T-helper 2 cell treated with Interferon-gamma antibody and Interleukin-4, amounts not matched to agents 100 ng/mL and 5 ng/mL, for 36 hours (primary cell): ENCODE data around the gene BTBD19. TPM values are rescaled to one million over a fixed set of nuclear protein-coding genes. Genes with fewer than 3 reads are reported as not detected.

Source experiments
- intact Hi-C: fragments of 100-400 bp; cut with micrococcal nuclease; formaldehyde crosslinking; loops from one replicate; pipeline ENCODE4 v1.15.1; 2023
- total RNA-seq: library from RNA; stranded (reverse); gene quantifications from 2 replicates; pipeline ENCODE4 v1.2.3, GENCODE V29; 2022

BTBD19 gene
- total RNA-seq, 1 donor from 2014 or later = 9.7 TPM

DNA sequence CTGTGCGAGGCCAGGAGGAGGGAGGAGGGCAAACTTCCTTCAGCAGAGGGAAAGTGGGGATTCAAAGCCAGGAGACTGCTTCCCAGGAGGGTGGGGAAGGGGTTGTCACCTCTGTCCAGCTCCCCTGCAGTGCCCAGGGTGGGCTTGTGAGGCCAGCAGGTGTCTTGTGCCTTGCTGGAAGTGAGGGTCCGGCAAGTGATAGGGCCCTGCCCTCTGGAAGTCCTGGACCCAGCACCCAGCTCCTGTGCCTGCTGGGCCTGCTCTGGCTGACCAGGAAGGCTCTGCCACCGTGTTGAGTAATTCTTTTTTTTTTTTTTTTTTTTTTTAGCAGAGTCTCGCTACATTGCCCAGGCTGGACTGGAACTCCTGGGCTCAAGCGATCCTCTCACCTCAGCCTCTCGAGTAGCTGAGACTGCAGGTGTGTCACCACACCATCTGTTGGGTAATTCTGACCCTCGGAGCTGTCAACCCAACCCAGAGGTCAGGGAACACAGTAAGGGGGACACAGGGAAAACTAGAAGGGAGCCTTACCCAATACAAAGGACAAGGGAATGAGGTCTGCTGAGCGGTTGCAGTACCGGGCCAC lies 21.4 kb upstream of the BTBD19 start:
- intact Hi-C loops = loop anchor here (1.0 to 5.0 kb wide), 2 partner anchors 32 to 225 kb away; partner anchors contain the start of genes HECTD3 and UROD

DNA sequence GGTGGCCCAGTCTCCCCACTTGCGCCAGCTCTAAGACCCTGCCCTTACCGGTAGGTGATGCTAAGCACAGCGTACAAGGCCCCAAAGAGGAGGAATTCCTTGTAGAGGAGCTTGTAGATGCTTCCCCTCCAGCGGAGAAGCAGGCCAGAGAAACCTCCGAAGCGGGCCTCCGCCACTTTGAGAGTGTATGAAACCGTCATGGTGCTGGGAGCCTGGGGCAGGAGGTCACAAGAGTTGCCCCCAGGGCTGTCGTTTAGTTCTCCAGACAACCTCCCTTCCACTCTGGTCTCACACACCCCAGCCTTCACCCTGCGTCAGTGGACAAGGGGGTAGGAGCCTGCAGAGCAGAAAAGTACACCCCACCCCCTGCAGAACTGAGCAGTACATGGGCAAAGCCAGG lies 20.8 kb upstream of the BTBD19 start:
- intact Hi-C loops = loop anchor here (5.0 kb wide), 1 partner anchor 225 kb away; the partner anchor contains the start of genes HECTD3 and UROD

DNA sequence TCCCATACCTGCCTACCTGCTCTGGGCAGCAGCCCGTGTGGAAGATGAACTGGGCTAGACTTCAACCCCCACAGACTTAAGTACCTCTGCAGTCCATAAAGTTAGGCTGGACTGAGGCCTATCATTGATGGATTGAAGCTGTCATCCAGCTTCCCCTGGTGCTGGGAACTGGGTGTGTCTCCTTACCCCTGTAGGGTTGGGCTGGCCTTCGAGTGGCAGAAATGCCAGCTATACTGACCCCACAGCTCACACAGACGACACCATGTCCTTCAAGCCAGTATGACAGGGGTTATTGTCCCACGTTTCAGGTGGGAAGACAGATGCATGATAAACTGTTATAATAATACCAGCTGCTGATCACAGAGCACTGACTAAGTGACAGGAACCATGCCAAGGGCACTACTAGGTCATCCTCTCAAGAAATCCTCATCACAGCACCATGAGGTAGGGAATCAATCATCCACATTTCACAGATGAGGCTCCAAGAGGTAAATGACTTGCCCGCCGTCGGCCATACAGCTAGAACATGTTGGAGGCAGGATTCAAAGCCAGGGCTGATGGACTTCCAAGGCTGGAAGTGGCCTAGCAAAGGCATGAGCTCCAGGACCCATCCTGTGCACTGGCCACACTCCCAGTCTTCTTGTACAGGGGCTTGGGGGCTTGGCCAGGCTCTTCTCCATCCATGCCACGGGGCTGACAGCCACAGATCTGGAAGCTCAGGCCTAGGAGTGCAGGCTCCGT lies 20.0 kb upstream of the BTBD19 start, which contains the start of gene BEST4:
Gene BEST4, minus strand, starts transcription at position 51 of the 741 bp plus-strand sequence. CDS start 465 bp downstream, outside the sequence.
- intact Hi-C loops = loop anchor here (5.0 kb wide), 1 partner anchor 224 kb away; the partner anchor contains the start of genes HECTD3 and UROD

DNA sequence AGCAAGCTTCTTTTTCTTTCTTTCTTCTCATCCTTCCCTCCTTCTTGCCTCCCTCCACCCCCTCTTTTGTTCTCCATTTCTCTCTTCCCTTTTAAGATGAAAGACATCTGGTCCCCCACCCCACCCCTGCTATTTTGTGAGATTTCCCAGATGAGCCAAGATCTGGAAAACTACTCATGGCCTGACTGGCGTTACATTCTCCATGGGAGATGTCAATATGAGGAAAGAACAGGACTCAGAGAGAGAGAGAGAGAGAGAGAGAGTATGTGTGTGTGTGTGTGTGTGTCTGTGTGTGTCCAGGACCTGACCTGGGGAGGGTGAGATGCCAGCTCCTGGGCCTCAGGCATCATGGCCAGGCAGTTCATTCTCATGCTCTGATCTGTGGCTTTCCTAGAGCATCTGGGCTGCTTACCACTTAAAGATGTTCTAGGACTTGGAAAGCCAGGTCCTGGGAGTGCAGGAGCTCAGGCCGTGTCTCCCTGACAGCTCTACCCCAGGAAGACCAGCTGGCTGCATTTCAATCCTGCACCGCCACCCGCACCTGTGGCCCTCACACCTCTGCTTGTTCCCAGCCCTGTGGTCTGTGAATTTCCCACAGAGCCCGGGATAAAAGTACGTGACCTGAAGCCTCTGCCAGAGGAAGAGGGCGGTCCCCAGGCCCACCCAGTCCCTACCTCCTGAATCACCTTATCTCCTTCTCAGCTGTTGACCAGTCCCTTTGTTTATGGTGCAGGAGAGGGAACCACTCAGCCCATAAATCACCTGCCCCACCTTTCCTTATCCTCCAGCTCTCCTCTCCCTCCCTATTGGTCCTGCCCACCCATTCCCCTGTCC lies 17.1 kb upstream of the BTBD19 start:
- intact Hi-C loops = no loop called here

DNA sequence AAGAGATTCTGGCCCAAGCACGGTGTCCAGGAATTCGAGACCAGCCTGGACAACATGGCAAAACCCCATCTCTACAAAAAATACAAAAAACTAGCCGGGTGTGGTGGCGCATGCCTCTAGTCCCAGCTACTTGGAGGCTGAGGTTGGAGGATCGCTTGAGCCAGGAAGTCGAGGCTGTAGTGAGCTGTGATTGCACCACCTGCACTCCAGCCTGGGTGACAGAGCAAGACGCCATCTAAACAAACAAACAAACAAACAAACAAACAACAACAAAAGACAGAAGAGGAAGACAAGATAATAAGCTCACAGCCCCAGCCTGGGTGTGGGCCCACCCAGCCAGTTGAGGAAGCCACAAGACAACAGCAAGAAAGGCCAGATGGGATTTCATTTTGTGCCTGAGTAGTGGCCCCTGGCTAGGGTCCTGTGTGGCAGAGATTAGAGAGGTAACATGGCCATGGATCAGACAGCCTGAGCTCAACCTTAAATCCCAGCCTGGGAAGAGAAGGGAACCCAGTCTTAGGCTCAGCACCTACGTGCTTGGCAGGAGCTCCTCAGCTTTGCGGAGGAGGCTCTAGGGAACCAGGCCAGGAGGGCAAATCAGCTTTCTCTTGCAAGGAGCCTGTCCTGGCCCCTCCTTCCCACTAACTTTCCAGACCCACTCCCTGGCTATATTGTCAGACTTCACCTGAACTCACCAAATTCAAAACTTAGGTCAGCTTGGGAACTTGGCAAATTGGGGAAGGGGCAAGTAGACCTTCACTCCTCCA lies 15.4 kb upstream of the BTBD19 start:
- intact Hi-C loops = no loop called here

DNA sequence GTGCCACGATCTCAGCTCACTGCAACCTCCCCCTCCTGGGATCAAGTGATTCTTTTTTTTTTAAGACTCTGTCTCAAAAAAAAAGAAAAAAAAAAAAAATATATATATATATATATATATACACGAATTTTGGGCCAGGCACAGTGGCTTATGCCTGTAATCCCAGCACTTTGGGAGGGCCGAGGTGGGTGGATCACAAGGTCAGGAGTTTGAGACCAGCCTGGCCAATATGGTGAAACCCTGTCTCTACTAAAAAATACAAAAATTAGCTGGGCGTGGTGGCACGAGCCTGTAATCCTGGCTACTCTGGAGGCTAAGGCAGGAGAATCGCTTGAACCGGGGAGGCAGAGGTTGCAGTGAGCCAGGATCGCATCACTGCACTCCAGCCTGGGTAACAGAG lies 10.4 kb upstream of the BTBD19 start:
- intact Hi-C loops = loop anchor here (2.0 to 5.0 kb wide), 2 partner anchors 39 to 505 kb away; no protein-coding TSS in a partner anchor

DNA sequence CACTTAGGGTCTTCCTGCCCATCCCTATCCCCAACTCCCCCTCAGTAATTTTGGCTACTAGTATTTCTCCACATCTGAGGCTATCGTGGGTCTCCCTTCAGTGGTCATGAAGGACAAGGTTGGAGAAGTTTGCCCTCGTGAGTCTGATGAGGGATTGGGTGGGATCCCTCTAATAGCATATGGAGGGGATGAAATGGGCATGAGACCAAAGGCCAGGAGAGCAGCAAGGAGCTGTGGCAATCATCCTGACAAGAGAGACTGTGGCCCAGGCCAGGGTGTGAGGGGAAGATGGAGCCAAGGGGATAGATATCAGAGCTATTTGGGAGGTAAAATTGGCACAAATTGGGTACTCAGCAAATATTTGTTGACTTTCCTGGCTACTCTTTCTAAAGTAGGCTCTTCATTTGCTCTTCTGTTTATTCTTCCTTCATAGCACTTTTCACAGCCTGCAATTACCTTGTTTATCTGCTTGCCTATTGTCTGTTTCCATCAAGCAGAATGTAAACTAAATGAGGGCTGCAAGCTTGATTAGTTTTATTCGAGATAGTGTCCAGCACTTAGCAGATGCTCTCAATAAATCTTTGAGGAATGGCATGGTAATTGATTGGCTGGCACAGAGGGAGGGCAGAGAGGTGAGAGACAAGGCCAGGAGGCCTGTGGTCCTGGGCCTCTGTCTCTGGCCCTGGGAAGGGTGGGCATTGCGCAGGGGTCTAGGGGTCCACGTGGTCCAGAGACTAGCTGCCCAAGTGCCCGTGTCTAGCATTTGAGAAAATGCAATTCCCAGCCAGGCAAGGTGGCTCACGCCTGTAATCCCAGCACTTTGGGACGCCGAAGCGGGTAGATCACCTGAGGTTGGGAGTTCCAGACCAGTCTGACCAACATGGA lies 9.6 kb upstream of the BTBD19 start:
- intact Hi-C loops = loop anchor here (2.0 to 5.0 kb wide), 2 partner anchors 39 to 504 kb away; no protein-coding TSS in a partner anchor

DNA sequence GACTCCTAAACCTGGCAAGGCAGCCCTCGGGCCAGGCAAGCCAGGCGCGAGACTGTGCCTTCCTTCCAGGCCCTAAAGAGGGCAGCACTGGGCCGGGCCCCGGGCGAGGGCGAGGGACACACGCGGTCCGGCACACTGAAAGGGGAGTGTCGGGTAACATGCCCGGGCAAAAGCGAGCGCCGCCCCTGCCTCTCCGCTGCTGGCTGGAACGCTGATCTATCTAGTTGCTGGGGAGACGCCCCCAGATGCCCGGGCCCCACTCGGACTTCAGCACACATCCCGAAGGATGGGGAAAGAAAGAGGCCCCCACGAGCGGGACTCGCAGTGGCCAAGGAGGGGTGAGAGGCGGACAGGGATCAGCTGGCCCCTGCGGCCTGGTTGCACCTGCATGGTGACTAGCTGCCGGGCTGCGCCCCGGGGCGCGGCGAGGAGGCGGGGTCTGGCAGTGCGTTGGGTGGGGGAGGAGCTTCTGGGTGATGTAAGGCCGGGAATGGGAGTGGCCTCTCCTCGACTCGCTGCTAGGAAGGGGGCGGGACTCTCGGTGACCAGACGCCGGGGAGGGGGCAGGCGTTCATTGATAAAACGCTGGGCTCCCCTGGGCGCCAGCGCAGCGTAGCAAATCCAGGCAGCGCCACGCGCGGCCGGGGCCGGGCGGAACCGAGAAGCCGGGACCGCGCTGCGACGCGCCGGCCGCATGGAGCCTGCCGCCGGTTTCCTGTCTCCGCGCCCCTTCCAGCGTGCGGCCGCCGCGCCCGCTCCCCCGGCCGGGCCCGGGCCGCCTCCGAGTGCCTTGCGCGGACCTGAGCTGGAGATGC lies 8.3 kb upstream of the BTBD19 start, which contains the start of gene PLK3:
Gene PLK3, plus strand, starts transcription at position 608 of the 815 bp plus-strand sequence. Its CDS starts 87 bp downstream, at position 695.
- intact Hi-C loops = loop anchor here (2.0 to 5.0 kb wide), 9 partner anchors 19 to 887 kb away; partner anchors contain the start of genes GPBP1L1, HECTD3, NASP and RNU5D-1

DNA sequence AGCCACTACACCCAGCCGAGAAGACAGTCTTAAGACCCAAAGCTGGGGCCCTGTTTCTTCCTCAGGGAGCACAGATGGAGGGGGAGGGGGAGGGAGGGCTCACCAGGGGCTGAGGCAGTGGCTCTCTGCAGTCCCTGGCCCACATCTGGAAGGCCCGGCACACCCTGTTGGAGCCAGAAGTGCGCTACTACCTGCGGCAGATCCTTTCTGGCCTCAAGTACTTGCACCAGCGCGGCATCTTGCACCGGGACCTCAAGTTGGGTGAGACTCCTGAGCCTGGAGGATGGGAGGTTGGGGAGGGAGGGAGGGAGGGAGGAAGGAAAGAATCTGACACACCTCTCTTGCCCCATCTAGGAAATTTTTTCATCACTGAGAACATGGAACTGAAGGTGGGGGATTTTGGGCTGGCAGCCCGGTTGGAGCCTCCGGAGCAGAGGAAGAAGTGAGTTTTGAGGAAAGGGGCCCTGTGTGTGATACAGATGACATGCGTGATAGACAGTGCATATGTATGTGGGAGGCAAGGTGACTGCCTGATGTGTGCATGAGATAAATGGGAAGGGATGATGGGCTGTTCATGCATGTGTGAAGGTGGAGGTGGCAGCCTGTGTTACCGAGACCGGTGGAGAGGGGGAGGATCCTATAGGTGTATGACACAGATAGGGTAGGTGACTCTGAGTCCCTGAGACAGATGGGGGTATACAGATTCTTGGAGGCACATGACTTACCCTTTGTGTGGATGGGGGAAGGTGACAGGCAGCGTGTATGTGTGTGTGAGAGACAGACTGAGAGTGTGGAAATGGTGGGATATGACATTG lies 6.6 kb upstream of the BTBD19 start:
- intact Hi-C loops = loop anchor here (1.0 to 5.0 kb wide), 8 partner anchors 8 to 886 kb away; partner anchors contain the start of genes GPBP1L1, HECTD3, NASP and RNU5D-1

DNA sequence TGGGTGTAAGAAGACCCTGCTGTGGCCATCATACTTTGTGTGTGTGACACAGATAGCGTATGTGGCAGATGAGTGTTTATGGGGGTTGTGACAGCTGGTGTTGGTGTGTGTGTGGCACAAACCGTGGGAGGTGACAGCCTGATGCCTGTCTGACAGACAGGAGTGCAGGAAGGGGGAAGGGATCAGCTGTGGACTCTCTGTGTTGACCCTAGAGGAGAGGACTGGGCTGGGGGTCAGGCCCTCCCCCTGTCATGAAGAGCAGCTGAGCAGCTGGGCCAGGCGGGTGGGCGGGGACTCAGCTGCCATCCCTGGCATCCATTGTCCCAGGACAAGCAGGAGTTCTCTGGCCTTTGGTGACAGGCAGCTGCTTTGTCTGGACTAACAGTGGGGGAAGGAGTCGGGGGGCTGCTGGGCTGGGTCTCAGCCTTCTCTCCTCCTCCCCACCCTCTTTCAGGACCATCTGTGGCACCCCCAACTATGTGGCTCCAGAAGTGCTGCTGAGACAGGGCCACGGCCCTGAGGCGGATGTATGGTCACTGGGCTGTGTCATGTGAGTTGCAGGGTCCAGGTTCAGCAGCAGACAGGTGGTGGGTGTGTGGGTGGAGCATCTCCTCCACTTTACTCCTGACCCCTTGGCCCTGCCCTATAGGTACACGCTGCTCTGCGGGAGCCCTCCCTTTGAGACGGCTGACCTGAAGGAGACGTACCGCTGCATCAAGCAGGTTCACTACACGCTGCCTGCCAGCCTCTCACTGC lies 5.8 kb upstream of the BTBD19 start:
- intact Hi-C loops = loop anchor here (5.0 kb wide), 3 partner anchors 210 to 885 kb away; partner anchors contain the start of genes GPBP1L1, HECTD3, TESK2 and TMEM69

DNA sequence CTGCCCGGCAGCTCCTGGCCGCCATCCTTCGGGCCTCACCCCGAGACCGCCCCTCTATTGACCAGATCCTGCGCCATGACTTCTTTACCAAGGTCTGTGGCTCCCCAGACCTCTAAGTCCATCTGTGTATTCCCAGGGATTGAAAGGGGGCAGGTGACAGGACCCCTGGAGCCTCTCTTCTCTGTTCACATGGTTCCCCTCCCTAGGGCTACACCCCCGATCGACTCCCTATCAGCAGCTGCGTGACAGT lies 5.3 kb upstream of the BTBD19 start:
- intact Hi-C loops = loop anchor here (5.0 kb wide), 3 partner anchors 209 to 884 kb away; partner anchors contain the start of genes GPBP1L1, HECTD3, TESK2 and TMEM69

DNA sequence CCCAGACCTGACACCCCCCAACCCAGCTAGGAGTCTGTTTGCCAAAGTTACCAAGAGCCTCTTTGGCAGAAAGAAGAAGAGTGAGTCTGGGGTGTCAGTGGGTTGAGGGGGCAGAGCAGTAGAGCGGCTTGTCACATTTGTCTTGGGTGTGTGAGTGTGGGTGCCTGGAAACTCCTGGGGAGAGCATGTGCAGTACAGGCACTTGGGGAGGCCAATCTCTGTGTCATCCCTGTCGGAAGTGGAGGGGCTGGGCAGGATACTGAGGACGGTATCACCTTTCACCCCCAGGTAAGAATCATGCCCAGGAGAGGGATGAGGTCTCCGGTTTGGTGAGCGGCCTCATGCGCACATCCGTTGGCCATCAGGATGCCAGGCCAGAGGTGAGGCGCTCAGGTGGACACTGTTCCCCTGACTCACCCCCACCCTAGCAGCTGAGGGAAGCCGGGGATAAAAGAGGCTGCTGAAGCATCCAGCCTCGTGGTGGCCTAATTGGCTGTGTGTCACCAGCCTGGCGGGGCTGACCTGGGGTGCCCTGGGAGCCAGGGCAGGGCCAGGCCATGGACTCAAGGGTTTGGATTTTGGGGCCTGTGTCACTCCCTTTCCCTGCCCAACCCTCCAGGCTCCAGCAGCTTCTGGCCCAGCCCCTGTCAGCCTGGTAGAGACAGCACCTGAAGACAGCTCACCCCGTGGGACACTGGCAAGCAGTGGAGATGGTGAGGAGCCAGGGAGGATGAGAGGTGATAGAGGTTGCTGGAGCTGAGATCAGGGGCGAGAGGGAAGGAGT lies 4.8 kb upstream of the BTBD19 start:
- intact Hi-C loops = loop anchor here (5.0 kb wide), 3 partner anchors 209 to 884 kb away; partner anchors contain the start of genes GPBP1L1, HECTD3, TESK2 and TMEM69

DNA sequence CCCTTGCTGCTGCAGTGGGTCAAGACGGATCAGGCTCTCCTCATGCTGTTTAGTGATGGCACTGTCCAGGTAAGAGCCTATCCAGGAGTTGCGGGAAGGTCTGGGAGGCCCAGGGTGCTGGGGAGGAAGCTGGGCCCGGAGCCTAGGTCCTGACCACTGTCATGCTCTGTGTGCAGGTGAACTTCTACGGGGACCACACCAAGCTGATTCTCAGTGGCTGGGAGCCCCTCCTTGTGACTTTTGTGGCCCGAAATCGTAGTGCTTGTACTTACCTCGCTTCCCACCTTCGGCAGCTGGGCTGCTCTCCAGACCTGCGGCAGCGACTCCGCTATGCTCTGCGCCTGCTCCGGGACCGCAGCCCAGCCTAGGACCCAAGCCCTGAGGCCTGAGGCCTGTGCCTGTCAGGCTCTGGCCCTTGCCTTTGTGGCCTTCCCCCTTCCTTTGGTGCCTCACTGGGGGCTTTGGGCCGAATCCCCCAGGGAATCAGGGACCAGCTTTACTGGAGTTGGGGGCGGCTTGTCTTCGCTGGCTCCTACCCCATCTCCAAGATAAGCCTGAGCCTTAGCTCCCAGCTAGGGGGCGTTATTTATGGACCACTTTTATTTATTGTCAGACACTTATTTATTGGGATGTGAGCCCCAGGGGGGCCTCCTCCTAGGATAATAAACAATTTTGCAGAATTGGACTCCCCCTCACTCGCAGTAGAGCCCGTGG lies 2.9 kb upstream of the BTBD19 start:
- intact Hi-C loops = no loop called here

DNA sequence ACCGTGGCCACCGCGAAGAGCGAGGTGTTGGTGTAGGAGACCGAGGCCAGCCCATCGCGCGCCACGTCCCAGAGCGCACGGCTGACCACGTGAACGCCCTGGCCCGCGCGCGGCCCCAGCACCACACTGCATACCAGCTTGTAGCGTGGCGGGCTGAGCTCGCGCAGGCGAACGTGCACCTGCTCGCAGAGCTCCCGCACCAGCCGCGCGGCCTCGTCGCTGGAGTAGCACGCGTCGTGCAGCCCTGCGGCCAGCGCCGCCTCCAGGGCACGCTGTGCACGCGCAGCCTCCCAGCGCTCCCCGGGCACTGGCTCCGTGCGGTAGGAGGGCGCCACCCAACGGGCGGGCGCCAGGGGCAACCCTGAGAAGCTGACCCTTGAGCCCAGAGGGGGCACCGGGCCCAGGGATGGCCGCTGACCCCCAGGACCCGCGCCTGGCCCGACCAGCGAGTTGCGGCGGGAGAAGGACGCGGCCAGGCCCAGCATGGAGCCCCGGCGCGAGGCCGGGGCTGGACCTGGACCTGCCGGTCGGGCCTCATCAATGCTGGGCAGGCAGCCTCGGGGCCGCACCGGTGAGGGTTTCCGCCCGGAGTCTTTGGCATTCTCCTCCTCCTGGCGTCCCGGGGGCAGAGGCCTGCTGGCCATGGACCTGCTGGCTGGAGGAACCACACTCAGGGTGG lies 2.2 kb upstream of the BTBD19 start:
- intact Hi-C loops = no loop called here
